H7 (cell line): Measurements from ENCODE around the gene DUS3L. TPM values are rescaled to one million over a fixed set of nuclear protein-coding genes. Genes with fewer than 3 reads are reported as not detected.
"Not testable (repeated sequence)": the region's sequence is repeated elsewhere in the genome, so short reads cannot be mapped to it uniquely, and the experiment has no call there.

Experiments used
- DNase-seq: peaks from one replicate; pipeline ENCODE4 v3.0.0; 2012
- H3K27me3 ChIP-seq: 2 replicates; pipeline ENCODE4 v1.6.0; 2011; ENCODE audit warnings: mild to moderate bottlenecking, low read length; ENCODE audit not compliant: control insufficient read depth, insufficient read depth
- H3K36me3 ChIP-seq: replicated peaks from 2 replicates; pipeline ENCODE4 v1.5.1; 2011; ENCODE audit warnings: low read length; ENCODE audit not compliant: control insufficient read depth, insufficient read depth
- H3K4me3 ChIP-seq: 2 replicates; pipeline ENCODE4 v1.5.1; 2011; ENCODE audit warnings: low read depth, mild to moderate bottlenecking, control low read depth, low read length, moderate library complexity; ENCODE audit not compliant: insufficient read depth
- total RNA-seq: library from RNA; depleted of rRNA; stranded (reverse); fragments of >200 nt; shearing (Covaris generic); gene quantifications from 2 replicates; pipeline ENCODE4 v1.2.3, GENCODE V29; 2014

The DUS3L gene
- total RNA-seq, 1 experiment from 2014 or later, result 50.8 TPM

DNA sequence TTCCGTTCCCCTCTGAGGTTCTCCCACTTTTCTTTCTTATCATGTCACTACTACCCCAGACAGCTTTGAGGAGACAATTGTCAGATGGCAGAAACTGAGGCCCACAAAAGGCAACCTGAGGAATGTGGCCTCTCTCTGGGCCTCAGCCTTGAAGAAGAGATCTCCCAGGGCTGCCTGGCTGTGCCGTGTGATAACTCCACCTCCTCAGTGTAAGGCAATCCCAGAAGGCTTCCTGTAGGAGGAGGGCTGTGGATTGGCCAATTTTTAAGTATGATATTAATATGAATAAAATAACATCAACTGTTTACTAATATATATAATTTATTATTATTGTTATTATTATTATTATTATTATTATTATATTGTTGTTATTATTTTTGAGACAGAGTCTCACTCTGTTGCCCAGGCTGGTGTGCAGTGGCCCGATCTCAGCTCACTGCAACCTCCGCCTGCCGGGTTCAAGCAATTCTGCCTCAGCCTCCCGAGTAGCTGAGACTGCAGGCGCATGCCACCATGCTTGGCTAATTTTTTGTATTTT lies 4.5 kb upstream of the DUS3L start:
- Histone ChIP-seq H3K4me3 (no peak overlapping the region), H3K36me3 (no peaks in the 10 kb centered on the region), H3K27me3 (no peaks in the 10 kb centered on the region; the same call in 1 of the 2 replicates)
- no peak for DNase-seq

DNA sequence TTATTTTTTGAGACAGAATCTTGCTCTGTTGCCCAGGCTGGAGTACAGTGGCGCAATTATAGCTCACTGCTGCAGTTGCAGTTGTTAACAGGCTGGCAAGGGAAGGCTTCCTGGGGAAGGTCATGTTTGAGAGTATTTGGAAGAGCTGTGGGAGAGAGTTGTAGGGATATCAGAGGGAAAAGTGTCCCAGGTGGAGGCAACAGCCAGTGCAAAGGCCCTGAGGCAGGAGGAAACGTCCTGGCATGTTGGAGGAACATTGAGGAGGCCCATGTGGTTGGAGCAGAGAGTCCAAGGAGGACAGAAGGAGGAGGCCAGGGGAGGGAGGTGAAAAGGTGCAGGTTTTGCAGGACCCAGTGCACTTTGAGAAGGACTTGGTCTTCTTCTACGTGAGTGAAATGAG lies 2.2 kb upstream of the DUS3L start:
- no peaks in the 10 kb centered on the region; the same call in 1 of the 2 replicates for H3K27me3 ChIP-seq
- H3K36me3 ChIP-seq, result peaks cover 8% of the 10 kb centered on the region
- no peak overlapping the region for H3K4me3 ChIP-seq
- DNase-seq, result no peak

DNA sequence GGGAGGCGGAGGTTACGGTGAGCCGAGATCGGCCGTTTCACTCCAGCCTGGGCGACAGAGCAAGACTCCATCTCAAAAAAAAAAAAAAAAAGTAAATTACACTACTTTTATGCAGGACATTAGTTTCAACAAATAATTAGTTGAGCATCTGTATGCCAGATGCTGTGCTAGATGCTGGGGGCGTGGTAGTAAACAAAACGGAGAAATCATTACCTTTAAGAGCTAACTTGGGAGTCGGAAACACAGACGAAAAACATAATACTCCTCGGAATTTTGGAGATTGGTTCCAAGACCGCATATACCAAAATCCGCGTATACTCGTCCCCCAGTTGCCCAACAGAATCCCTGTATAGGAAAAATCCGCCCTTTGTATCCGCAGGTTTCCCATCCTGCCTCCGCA lies 1.3 kb upstream of the DUS3L start:
- H3K4me3 ChIP-seq, result no peak overlapping the region
- peaks cover 11% of the 10 kb centered on the region for H3K36me3 ChIP-seq
- DNase-seq, result no peak
- H3K27me3 ChIP-seq, result no peaks in the 10 kb centered on the region

DNA sequence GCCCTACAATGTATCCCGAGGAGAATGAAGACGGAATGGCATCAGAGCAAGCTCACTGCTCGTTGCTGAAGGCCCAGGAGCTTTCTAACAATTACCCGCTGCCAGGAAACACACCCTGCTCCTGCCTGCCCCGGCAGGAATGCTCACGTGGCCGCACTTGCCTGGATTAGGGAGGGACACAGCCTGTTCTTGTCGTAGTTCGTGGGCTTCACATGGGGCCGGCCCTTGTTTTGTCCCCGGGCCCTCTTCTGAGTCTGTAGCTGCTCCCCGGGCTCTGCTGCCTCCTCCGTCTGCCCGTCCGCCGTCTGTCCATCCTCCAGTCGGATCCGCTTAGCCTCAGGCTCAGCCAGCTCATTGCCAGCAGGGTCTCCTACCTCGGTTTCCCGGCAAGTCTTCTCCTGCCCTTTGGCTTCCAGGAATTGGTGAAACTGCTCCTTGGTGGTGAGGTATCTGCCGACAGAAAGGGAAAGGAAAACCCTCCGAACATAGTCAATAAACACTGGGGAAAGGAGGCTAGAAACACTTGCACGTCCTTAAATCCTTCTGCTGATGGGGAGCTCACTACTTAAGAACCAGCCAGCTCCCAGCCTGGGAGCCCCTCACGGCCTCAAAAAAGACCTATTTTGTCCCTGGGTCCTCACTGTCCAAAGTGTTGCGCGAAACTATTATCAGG lies 941 bp downstream of the DUS3L start:
- Histone ChIP-seq H3K4me3 (peak overlapping the region; percentile 98), H3K27me3 (no peaks in the 10 kb centered on the region), H3K36me3 (peaks cover 20% of the 10 kb centered on the region)
- no peak for DNase-seq

DNA sequence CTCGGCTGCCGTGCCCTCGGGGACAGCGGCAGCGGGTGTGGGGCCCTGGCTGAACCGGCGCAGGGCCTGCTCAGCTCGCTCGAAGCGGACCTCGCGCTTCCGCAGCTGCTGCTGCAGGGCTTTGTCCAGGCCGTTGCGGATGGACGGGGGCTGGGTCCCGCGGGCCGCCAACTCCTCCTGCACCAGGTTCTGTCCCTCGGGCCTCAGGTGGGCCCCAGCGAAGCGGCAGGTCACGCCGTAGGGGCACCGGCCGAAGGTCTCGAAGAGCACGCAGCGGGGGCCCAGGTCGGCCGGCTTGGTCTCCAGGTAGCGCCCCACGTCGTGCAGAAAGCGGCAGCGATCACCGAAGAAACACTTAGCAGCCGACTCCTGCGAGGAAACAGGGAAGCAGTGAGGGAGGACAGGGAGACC lies 1.6 kb downstream of the DUS3L start:
- H3K27me3 ChIP-seq, result no peaks in the 10 kb centered on the region
- H3K36me3 ChIP-seq, result peaks cover 20% of the 10 kb centered on the region
- H3K4me3 ChIP-seq, result no peak overlapping the region
- no peak for DNase-seq

DNA sequence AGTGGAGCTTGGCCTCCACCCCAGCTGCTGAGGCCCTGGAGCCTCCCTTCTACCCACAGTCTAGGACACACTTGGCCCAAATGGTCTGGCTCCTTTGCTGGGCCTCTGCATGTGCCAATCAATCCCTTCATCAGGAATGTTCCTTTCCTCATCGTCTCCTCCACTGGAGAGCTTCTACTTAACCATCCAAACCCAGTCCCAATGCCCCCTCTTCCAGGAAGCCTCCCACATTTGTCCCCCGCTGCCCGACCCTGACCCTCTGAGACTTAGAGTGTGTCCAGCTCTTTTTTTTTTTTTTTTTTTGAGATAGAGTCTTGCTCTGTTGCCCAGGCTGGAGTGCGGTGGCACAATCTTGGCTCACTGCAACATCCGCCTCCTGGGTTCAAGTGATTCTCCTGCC lies 2.5 kb downstream of the DUS3L start:
- Histone ChIP-seq H3K27me3 (no peaks in the 10 kb centered on the region), H3K4me3 (no peak overlapping the region), H3K36me3 (peaks cover 20% of the 10 kb centered on the region)
- DNase-seq, result no peak

DNA sequence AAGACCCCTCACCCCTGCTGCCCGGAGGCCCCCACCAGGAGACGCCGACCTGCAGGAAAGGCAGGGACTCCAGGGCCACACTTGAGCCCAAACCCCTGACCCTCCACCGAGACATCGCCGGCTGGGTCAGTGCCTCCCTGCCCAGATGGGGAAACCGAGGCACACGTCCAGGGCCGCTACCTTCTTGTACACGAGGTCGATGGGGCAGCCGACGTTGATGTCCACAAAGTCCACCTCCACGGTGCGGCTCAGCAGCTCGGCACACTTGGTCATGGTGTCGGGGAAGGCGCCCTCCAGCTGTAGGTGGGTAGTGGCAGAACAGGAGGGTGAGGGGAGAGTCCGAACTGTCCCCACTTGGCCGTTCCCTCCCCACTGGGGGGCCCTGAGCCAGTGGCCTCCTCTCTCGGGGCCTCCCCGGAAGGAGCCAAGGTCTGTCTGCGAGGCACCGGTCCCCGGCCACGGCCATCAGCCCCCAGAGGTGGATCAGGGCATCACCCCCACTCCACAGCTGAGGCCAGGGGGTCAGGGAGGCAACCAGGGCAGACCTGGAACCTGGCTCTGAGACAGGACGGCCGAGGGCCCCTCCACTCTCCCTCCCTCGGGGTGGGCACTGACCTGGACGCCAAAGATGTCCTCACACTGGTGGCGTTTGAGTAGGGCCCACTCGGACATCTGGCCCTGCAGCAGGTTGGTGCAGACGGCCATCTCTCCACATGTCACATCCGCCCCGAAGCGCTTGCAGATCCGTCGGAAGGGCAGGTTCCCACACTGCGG lies 3.4 kb downstream of the DUS3L start:
- Histone ChIP-seq H3K4me3 (no peak overlapping the region), H3K36me3 (peaks cover 20% of the 10 kb centered on the region), H3K27me3 (no peaks in the 10 kb centered on the region)
- DNase-seq, result no peak

DNA sequence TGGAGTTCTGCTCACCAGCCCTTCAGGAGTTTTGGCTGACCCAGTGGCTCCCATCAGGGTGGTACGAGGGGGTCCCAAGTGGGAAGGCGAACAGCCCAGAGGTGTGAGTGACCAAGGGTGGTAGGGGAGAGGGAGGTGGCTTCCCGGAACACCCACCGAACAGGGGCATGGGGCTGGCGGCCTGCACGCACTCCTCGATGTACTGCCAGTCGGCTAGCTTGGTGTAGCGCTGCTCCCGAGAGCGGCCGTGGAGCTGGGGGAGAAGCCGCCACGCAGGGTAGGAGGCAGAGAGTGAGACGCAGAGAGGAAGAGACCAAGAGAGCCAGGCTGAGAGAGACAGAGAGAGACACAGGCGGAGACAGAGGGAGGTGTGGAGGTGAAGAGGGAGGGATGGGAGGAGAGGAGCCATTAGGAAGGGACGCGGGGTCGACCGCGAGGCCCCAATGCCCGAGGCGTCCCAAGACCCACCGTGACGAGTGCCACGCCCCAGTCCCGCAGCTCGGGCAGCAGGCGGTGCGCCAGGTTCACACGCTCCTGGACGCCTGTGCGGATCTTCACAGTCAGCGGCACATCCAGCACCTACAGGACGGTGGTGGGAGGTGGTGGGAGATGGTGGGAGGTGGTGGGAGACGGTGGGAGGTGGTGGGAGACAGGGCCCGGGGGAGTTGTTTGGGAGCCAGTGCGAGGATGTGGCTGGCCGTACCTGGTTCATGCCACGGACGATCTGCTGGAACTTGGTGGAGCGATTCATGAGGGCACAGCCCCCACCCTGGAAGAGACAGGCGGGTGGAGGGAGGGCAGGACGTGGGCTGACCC lies 4.2 kb downstream of the DUS3L start:
- H3K27me3 ChIP-seq, result no peaks in the 10 kb centered on the region
- H3K36me3 ChIP-seq, result peaks cover 20% of the 10 kb centered on the region
- no peak for DNase-seq
- H3K4me3 ChIP-seq, result no peak overlapping the region

DNA sequence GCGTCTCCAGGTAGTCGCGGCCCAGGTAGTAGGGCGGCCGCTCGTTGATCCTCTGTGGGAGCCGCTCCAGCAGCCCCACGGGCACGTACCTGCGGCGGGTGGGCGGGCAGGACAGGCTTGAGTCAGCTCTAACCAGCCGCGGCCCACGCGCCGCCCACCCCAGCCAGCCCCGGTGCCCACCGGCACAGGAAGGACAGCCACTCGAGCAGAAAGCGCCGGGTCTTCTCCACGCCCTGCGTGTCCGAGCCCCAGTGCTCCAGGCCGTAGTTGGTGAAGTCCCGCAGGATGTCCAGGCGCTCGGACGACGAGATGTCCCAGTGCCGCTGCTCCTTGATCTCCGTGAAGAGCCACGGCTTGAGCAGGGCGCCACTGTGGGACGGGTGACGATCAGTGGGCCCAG lies 5.5 kb downstream of the DUS3L start:
- Histone ChIP-seq H3K36me3 (peaks cover 20% of the 10 kb centered on the region), H3K27me3 (no peaks in the 10 kb centered on the region), H3K4me3 (no peak overlapping the region)
- DNase-seq, result no peak

DNA sequence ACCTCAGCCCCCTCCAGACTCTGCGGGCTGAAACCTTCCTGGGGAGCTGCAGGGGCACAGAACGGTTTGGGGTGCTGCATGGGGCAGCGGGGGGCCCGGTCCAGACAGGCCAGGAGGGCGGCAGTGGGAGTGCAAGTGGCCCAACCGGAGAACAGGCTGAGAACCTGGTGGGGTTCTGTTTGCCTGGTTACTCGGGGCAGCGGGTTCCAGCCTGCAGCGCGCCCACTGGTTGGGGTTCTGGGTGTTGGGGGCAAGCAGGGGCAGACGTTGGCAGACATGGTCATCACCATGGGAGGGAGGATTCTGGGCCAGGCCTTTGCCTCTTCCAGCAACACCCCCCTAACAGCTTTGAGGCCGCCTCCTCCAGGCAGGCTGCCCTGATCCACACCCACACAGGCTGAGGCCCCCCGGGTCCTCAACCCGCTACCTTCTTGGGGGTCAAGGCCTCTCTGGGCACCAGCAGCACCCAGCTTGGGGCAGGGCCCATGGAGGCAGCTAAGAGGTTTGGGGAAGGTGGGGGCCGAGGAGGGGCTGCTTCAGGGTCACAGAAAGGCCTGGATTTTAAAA lies 6.3 kb downstream of the DUS3L start, which contains the start of gene PRR22:
Gene PRR22 (minus strand): TSS at position 166 of the 567 bp plus-strand sequence. CDS start 86 bp downstream, at position 80.
- H3K4me3 ChIP-seq, result no peak within 1 kb of the TSS
- peak; percentile 30 for DNase-seq

DNA sequence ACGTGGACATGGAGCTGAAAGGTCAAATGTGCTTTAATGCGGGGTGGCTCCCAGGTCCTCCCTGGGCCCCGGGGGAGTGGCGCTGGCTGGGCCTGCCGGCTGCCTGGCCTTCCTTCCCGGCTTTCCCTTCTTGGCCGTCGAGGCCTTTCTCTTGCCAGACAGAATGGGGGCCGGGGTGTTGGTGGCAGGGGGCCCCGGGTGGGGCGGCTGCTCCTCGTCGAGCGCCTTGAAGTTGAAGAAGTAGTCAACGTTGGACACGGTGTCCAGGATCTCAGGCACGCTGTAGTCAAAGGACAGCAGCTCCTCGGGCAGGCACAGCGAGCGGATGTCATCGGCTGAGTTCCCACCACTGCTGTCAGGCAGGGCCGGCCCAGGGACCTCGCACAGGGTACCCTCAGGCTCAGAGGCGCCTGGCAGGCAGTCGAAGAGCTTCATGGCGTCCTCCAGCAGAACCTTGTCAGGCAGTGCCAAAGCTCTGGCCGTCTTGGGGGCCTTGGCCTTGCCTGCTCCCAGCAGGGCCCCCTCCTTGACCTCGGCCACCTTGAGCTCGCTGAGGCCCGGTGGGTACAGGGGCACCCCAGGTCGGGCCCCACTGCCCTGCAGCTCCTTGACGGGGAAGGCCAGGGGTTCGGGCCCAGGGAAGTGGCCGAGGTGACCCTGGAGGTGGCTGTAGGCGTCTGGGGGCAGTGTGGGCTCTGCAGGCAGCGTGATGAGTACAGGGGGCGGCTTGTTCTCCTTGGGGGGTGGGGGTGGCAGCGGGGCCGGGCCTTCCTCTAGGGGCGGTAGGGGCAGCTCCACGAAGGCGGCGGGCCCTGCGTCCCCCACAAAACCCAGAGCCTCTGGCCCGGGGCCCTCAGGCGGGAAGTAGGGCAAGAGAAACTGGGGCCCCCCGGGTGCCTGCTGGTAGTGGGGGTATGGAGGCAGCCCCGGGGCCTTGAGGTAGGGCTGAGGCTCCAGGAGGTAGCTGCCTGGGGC lies 7.7 kb downstream of the DUS3L start:
- peak; percentile 49 for DNase-seq
- H3K4me3 ChIP-seq, result no peak overlapping the region
- no peaks in the 10 kb centered on the region for H3K27me3 ChIP-seq
- H3K36me3 ChIP-seq, result peaks cover 12% of the 10 kb centered on the region

More for the DNA sequence above, 6.3 kb downstream of the DUS3L start, which contains the start of gene PRR22:
- Histone ChIP-seq H3K27me3 (no peaks in the 10 kb centered on the region), H3K36me3 (peaks cover 16% of the 10 kb centered on the region)

DNA sequence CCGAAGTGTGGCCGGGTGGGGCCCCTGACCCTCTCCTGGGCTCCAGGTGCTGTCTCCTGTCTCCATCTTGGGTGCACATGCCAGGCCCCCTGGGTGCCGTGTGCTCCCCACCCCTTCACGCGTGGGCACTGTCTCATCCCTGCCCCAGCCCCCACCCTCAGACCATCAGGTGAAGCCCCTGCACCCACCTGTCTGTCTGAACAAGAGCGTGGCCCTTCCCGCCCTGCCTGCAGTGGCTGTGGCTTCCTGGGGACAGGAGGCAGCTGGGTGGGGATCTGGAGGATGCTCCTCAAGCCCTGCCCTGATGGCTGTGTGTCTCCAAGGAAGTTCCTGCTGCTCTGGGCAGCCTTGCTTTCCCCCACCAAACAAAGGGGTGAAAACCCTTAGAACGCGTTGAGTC lies 8.6 kb downstream of the DUS3L start:
- no peak overlapping the region for H3K4me3 ChIP-seq
- peaks cover 10% of the 10 kb centered on the region for H3K36me3 ChIP-seq
- peak; percentile 25 for DNase-seq
- H3K27me3 ChIP-seq, result no peaks in the 10 kb centered on the region

DNA sequence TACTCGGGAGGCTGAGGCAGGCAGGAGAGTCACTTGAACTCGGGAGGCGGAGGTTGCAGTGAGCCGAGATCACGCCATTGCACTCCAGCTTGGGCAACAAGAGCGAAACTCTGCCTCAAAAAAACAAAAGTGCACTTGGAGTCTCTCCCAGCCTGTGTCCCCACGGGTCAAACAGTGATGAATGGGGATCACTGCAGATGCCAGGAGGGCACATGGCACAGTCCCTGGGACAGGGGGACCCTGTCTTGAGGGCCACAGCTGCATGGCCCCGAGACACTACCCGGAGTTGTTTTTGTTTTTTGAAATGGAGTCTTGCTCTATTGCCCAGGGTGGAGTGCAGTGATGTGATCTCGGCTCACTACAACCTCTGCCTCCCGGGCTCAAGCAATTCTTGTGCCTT lies 10.0 kb downstream of the DUS3L start:
- H3K4me3 ChIP-seq, H3K36me3 ChIP-seq, DNase-seq: not testable (repeated sequence)

More for the DNA sequence above, 10.0 kb downstream of the DUS3L start:
- not testable (repeated sequence) for H3K27me3 ChIP-seq
